HFFc6 (cell line): ENCODE measurements around the gene FBXL14. TPM values are rescaled to one million over a fixed set of nuclear protein-coding genes. Genes with fewer than 3 reads are reported as not detected.

ENCODE experiments used
- DNase-seq: peaks from one replicate; pipeline ENCODE4 v3.0.0-alpha.2; 2018
- H3K27ac Mint-ChIP-seq: 2 replicates; pipeline ENCODE4 v1.8.0; 2020; ENCODE audit warnings: mild to moderate bottlenecking, mixed read lengths
- H3K27me3 Mint-ChIP-seq: 2 replicates; pipeline ENCODE4 v1.8.0; 2021; ENCODE audit warnings: mild to moderate bottlenecking, moderate library complexity, mixed read lengths; ENCODE audit not compliant: insufficient read depth
- H3K36me3 Mint-ChIP-seq: 2 replicates; pipeline ENCODE4 v1.8.0; 2021; ENCODE audit warnings: low read depth, mixed read lengths
- H3K4me1 Mint-ChIP-seq: 2 replicates; pipeline ENCODE4 v1.8.0; 2020; ENCODE audit warnings: low read depth, mixed read lengths
- H3K4me3 Mint-ChIP-seq: 2 replicates; pipeline ENCODE4 v1.8.0; 2020; ENCODE audit warnings: mild to moderate bottlenecking, moderate library complexity, mixed read lengths
- H3K9me3 Mint-ChIP-seq: 2 replicates; pipeline ENCODE4 v1.8.0; 2020; ENCODE audit warnings: mild to moderate bottlenecking, mixed read lengths
- CTCF ChIP-seq: fragments of 200-600 bp; sonication (generic); IDR thresholded peaks from 2 replicates; pipeline ENCODE4 v1.5.0; 2021; ENCODE audit warnings: antibody characterized with exemption, mild to moderate bottlenecking
- long read RNA-seq: library from polyadenylated mRNA; unstranded; transcript quantifications from one replicate; pipeline ENCODE4 v2.0.0, GENCODE V29; 2019
- total RNA-seq, 6 experiments: library from RNA; stranded (reverse); fragmentation: NEBNext Ultra II Directional; extraction: Animal tissue kit (Norgen Biotek cat#: 25700); gene quantifications; 2 replicates in 1 of 6; 3 replicates in 5 of 6; pipeline ENCODE4 v1.2.3, GENCODE V29; 2021

Gene FBXL14
- 1 to 10 TPM; 5.2 to 6.5 (median 5.4) TPM for total RNA-seq
- long read RNA-seq: 0 reads

- DNase-seq: peak; percentile 79
- Mint-ChIP-seq H3K27me3 (peaks cover 19% of the 10 kb centered on the region), H3K36me3 (peaks cover 35% of the 10 kb centered on the region)
These were observed at the start of gene FBXL14 for GRCh38 chr12:1594261-1595025. FBXL14 (minus strand) TSS chr12:1594581; CDS start chr12:1594066, 515 bp downstream.

GRCh38 chr12:1643905-1644533 lies 49.6 kb upstream of the FBXL14 start:
- no peak overlapping the region for H3K4me3 Mint-ChIP-seq
- peak overlapping the region; percentile 93 for H3K27ac Mint-ChIP-seq
- no peaks in the 10 kb centered on the region for H3K9me3 Mint-ChIP-seq
- peaks cover 5% of the 10 kb centered on the region for H3K27me3 Mint-ChIP-seq
- DNase-seq: no peak
- H3K4me1 Mint-ChIP-seq: peaks cover 66% of the 10 kb centered on the region
- no peak for TF ChIP-seq CTCF
- H3K36me3 Mint-ChIP-seq: peaks cover 52% of the 10 kb centered on the region

More at GRCh38 chr12:1594261-1595025, at the start of gene FBXL14:
- TF ChIP-seq CTCF: no peak
- Mint-ChIP-seq H3K9me3 (no peaks in the 10 kb centered on the region), H3K27ac (peak within 1 kb of the TSS; percentile 98), H3K4me3 (peak within 1 kb of the TSS; percentile 88), H3K4me1 (peaks cover 80% of the 10 kb centered on the region)

GRCh38 chr12:1643043-1643442 lies 48.7 kb upstream of the FBXL14 start:
- H3K27me3 Mint-ChIP-seq: peaks cover 5% of the 10 kb centered on the region
- no peak overlapping the region for H3K4me3 Mint-ChIP-seq
- no peak for TF ChIP-seq CTCF
- H3K27ac Mint-ChIP-seq: peak overlapping the region; percentile 63
- no peaks in the 10 kb centered on the region for H3K9me3 Mint-ChIP-seq
- H3K36me3 Mint-ChIP-seq: peaks cover 50% of the 10 kb centered on the region
- no peak for DNase-seq
- peaks cover 63% of the 10 kb centered on the region for H3K4me1 Mint-ChIP-seq

GRCh38 chr12:1642513-1642912 lies 48.1 kb upstream of the FBXL14 start:
- H3K27me3 Mint-ChIP-seq: peaks cover 5% of the 10 kb centered on the region
- H3K9me3 Mint-ChIP-seq: no peaks in the 10 kb centered on the region
- peaks cover 63% of the 10 kb centered on the region for H3K4me1 Mint-ChIP-seq
- peaks cover 50% of the 10 kb centered on the region for H3K36me3 Mint-ChIP-seq
- H3K4me3 Mint-ChIP-seq: no peak overlapping the region
- TF ChIP-seq CTCF: no peak
- H3K27ac Mint-ChIP-seq: peak overlapping the region; percentile 63
- no peak for DNase-seq

- Mint-ChIP-seq H3K4me1 (peaks cover 67% of the 10 kb centered on the region), H3K4me3 (no peak overlapping the region), H3K27ac (peak overlapping the region; percentile 56), H3K9me3 (no peaks in the 10 kb centered on the region), H3K27me3 (peaks cover 5% of the 10 kb centered on the region), H3K36me3 (peaks cover 50% of the 10 kb centered on the region)
- no peak for DNase-seq
- TF ChIP-seq CTCF: no peak
These were observed 46.2 kb upstream of the FBXL14 start for GRCh38 chr12:1640328-1641234.
